A549 (cell line): ENCODE measurements around the gene NTSR1.

Experiments used
- CHD4 ChIP-seq: fragments of 200-600 bp; sonication (generic); IDR thresholded peaks from 2 replicates; pipeline ENCODE4 v1.6.1; 2016; ENCODE audit warnings: antibody characterized with exemption, mild to moderate bottlenecking, borderline replicate concordance
- TF ChIP-seq, protein P1 (sequence below): fragments of >200 bp; sonication (Bioruptor Twin); formaldehyde crosslinking; IDR thresholded peaks from 3 replicates; pipeline ENCODE4 v1.5.1; 2016
- TF ChIP-seq, protein P2 (sequence below): fragments of >200 bp; sonication (Bioruptor Twin); formaldehyde crosslinking; IDR thresholded peaks from 3 replicates; pipeline ENCODE4 v1.6.1; 2016

DNA sequence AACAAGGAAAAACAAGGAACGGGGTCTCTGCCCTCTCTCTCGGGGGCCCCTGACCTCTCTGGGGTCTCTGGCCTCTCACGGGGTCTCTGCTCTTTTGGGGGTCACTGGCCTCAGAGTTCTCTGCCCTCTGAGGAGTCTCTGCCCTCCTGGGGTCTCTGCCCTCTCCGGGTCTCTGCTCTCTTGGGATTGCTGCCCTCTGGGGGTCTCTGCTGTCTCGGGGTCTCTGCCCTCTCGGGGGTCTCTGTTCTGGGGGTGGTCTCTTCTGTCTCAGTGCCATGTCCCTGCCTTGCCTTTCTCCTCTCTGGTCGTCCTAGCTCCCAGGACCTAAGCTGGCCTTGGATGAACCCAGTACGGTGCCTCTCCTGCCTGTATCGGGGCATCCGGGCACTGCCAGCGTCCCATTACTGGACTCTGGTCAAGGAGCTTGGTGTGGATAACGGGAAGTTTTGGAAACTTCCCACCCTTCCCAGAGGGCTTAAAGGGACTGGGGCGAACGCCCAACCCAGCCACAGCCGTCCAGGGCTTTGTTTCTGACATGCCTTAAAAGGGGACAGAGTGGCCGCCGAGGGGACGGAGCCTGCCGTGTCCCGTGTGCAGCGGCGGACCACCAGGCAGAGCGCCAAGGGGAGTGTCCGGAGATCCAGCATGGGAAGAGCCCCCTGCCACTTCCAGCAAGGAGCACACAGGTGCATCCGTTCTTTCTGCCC, 62.9 kb downstream of the NTSR1 start:
- TF ChIP-seq, protein P1, sequence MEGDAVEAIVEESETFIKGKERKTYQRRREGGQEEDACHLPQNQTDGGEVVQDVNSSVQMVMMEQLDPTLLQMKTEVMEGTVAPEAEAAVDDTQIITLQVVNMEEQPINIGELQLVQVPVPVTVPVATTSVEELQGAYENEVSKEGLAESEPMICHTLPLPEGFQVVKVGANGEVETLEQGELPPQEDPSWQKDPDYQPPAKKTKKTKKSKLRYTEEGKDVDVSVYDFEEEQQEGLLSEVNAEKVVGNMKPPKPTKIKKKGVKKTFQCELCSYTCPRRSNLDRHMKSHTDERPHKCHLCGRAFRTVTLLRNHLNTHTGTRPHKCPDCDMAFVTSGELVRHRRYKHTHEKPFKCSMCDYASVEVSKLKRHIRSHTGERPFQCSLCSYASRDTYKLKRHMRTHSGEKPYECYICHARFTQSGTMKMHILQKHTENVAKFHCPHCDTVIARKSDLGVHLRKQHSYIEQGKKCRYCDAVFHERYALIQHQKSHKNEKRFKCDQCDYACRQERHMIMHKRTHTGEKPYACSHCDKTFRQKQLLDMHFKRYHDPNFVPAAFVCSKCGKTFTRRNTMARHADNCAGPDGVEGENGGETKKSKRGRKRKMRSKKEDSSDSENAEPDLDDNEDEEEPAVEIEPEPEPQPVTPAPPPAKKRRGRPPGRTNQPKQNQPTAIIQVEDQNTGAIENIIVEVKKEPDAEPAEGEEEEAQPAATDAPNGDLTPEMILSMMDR: no peak
- no peak for TF ChIP-seq CHD4
- TF ChIP-seq, protein P2, sequence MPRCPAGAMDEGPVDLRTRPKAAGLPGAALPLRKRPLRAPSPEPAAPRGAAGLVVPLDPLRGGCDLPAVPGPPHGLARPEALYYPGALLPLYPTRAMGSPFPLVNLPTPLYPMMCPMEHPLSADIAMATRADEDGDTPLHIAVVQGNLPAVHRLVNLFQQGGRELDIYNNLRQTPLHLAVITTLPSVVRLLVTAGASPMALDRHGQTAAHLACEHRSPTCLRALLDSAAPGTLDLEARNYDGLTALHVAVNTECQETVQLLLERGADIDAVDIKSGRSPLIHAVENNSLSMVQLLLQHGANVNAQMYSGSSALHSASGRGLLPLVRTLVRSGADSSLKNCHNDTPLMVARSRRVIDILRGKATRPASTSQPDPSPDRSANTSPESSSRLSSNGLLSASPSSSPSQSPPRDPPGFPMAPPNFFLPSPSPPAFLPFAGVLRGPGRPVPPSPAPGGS: no peak
